ENCODE data around the gene PABPC1L.

PABPC1L gene

DNA sequence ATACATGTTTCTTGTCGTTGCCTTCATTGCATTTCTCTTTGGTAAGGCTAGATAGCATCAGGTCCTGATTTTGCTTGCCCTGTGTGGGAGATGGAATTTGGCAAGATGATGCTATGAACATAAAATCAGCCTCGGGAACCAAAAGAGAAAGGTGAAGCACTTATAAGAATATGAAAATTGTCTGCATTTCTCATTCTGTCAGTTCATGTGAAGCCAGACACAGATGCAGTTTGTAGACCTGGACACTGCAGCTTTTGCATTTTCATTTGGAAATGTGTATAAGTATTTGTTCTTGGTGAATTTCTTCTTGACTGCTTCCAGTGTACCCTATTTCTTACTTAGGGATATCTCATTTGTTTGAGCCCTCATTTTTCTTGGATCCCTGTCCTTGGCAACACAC, 23.0 kb upstream of the PABPC1L start:
- no peak for DNase-seq (ENCODE audit: low read depth, low spot score)
- TF ChIP-seq, protein P1, sequence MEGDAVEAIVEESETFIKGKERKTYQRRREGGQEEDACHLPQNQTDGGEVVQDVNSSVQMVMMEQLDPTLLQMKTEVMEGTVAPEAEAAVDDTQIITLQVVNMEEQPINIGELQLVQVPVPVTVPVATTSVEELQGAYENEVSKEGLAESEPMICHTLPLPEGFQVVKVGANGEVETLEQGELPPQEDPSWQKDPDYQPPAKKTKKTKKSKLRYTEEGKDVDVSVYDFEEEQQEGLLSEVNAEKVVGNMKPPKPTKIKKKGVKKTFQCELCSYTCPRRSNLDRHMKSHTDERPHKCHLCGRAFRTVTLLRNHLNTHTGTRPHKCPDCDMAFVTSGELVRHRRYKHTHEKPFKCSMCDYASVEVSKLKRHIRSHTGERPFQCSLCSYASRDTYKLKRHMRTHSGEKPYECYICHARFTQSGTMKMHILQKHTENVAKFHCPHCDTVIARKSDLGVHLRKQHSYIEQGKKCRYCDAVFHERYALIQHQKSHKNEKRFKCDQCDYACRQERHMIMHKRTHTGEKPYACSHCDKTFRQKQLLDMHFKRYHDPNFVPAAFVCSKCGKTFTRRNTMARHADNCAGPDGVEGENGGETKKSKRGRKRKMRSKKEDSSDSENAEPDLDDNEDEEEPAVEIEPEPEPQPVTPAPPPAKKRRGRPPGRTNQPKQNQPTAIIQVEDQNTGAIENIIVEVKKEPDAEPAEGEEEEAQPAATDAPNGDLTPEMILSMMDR (IDR thresholded peaks at IDR 0.05; ENCODE audit: insufficient read depth, low read length, missing control alignments): no peak
- ChIA-PET POLR2A (no interaction called here), CTCF (no interaction called here)
- peak overlapping the region; percentile 81 for H3K4me3 ChIP-seq (ENCODE audit: low read depth, low read length)

DNA sequence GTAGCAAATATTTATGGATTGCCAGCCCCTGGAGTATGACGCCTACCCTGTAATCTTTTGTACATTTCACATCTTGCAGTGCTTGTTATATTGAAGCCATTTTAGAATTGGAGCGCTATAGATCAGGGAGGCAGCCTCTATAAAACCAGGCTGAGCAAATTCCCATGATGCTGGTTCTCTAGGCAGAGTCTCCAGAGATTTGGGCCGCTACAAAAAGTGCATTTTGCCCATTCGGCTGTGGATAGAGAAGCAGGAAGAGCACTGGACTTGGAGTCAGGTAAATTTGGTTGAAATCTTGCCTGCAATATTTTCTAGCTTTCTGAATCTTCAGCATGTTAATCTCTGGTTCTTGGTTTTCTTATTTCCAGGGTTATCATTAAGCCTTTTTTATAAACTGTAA, 22.4 kb upstream of the PABPC1L start:
- no peak for DNase-seq (ENCODE audit: low read depth, low spot score)
- POLR2A ChIA-PET: no interaction called here
- TF ChIP-seq, protein P1 (IDR thresholded peaks at IDR 0.05; ENCODE audit: insufficient read depth, low read length, missing control alignments): no peak
- CTCF ChIA-PET: interaction anchor here (1.0 to 2.6 kb wide), 10 partner anchors 9 to 672 kb away, joined by 3 to 11 read pairs (median 4); partner anchors contain the start of gene PABPC1L
- peak overlapping the region; percentile 81 for H3K4me3 ChIP-seq (ENCODE audit: low read depth, low read length)

DNA sequence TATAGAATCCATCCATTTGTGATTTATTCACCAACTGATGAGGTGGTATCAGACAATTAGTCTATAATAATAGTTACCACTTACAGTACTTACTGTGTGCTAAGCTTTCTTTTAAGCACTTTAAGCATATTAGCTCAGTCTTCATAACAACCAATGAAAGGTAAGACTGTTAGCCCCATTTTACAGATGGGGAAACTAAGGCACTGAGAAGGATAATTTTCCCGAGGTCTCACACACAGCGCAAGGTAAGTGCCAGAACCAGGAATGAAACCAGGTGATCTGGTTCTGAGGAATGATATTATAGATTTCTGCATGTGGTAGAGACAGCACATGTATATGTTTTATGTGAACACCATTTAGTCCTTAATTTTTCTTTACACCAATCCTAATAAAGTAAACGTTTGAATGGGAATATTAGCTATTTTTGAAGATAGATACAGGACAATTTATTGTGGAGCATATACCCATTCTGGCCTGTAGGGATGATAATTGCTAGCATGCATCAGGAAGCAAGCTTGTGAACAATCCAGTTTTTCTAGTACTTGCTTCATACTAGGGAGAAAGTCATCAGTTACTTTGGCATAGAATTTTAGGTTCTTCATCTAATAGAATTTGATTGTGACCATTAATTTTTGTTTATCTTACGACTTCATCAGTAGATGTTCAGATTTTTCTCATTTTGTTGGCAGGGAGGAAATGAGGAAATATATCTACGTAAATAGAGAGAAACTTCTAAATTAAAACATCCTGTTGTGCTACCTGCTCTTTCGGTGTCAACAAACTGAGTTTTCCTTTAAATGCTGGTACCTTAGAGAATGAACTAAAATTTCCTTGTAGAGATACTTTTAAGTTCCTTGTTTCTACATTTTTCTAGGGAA, 21.4 kb upstream of the PABPC1L start:
- TF ChIP-seq, protein P1 (IDR thresholded peaks at IDR 0.05; ENCODE audit: insufficient read depth, low read length, missing control alignments): peak; percentile 28
- DNase-seq (ENCODE audit: low read depth, low spot score): no peak
- no peak overlapping the region for H3K4me3 ChIP-seq (ENCODE audit: low read depth, low read length)
- ChIA-PET POLR2A (no interaction called here), CTCF (interaction anchor here (0.8 to 2.6 kb wide), 16 partner anchors 8 to 673 kb away, joined by 3 to 11 read pairs (median 4); partner anchors contain the start of gene PABPC1L)

DNA sequence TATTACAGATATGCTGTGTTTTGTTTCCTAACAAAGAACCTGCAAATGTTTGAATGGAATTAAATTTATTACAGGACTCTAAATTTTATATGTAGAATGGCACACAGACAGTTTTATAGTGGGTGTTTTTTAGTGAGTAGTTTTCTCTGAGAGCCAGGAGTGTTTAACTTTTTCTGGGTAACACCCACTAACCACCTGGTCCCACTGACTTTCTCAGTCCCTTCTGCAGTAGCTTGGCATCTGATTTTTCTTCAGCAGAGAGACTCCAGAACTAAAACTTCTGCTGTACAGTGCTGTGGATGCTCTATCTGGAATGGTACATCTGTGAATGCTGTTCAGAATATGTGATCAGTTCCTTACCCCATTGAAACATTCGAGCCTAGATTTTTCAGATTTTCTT, 18.0 kb upstream of the PABPC1L start:
- CTCF ChIA-PET: interaction anchor here (0.7 to 1.7 kb wide), 2 partner anchors 144 to 207 kb away, joined by 3 to 5 read pairs; no protein-coding TSS in a partner anchor
- no peak overlapping the region for H3K4me3 ChIP-seq (ENCODE audit: low read depth, low read length)
- POLR2A ChIA-PET: no interaction called here
- DNase-seq (ENCODE audit: low read depth, low spot score): no peak
- TF ChIP-seq, protein P1 (IDR thresholded peaks at IDR 0.05; ENCODE audit: insufficient read depth, low read length, missing control alignments): no peak

DNA sequence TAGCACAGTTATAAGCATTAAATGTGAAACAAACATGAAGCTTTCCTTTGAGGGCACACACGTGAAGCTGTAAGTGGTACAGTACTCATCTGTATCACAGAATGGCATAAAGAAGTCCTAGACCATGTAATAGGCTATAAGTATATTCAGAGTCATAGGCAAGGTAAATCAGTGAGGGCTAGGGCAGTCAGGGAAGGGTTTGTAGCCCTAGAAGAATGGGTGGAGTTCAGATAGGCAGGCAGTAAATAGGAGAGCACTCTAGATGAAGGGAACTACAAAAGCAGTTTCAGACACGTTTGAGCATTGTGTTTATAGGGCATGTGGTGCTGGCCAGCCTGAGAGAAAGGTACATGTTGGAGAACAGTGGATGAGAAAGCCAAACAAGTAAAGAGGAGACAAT, 14.9 kb upstream of the PABPC1L start:
- DNase-seq (ENCODE audit: low read depth, low spot score): no peak
- TF ChIP-seq, protein P1 (IDR thresholded peaks at IDR 0.05; ENCODE audit: insufficient read depth, low read length, missing control alignments): no peak
- CTCF ChIA-PET: no interaction called here
- H3K4me3 ChIP-seq (ENCODE audit: low read depth, low read length): no peak overlapping the region
- POLR2A ChIA-PET: no interaction called here

DNA sequence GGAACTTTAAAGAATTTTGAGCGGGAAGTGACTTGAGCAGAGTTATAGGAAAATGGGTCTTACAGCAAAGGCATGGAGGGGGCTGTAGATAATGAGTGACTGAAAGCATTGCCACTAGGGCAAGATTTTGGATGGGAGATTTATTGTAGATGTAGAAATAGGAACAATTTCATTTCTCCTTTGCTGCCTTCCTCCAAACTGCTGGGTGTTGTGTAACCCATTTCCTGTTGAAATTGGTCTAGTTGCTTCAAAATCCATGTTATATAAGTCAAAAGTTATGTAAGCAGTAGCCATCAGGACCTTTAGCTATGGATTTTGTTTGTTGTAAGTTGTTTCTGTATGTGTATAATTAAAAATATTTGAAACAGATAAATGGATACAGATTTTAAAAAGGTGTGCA, 13.3 kb upstream of the PABPC1L start:
- ChIA-PET POLR2A (interaction anchor here (0.7 kb wide), 1 partner anchor 13 kb away, joined by 3 read pairs; the partner anchor contains the start of gene PABPC1L), CTCF (interaction anchor here (0.7 to 1.4 kb wide), 5 partner anchors 9 to 394 kb away, joined by 3 to 4 read pairs (median 3); no protein-coding TSS in a partner anchor)
- TF ChIP-seq, protein P1 (IDR thresholded peaks at IDR 0.05; ENCODE audit: insufficient read depth, low read length, missing control alignments): no peak
- no peak overlapping the region for H3K4me3 ChIP-seq (ENCODE audit: low read depth, low read length)
- no peak for DNase-seq (ENCODE audit: low read depth, low spot score)
